Right ventricle myocardium superior (tissue), 1 donor: ENCODE results near the gene NCCRP1. TPM values are rescaled to one million over a fixed set of nuclear protein-coding genes. Genes with fewer than 3 reads are reported as not detected.

Experiments used
- ATAC-seq: fragments of 200-7000 bp; cut with Tn5 transposase; one replicate; pipeline ENCODE4 v1.9.1; 2020; ENCODE audit warnings: mild to moderate bottlenecking; ENCODE audit not compliant: poor library complexity
- DNase-seq: peaks from one replicate; pipeline ENCODE4 v3.0.0-alpha.2; 2020
- intact Hi-C: fragments of 100-400 bp; cut with DNase I; formaldehyde crosslinking; loops from one replicate; pipeline ENCODE4 v1.11.2; 2022
- long read RNA-seq: library from polyadenylated mRNA; unstranded; transcript quantifications from one replicate; pipeline ENCODE4 v2.0.0, GENCODE V29; 2021
- total RNA-seq: library from RNA; stranded (reverse); fragmentation: NEBNext Ultra II Directional; extraction: Animal tissue kit (Norgen Biotek cat#: 25700); gene quantifications from one replicate; pipeline ENCODE4 v1.2.1, GENCODE V29; 2021
- donor health status: DM: no; HTN: yes; CAD: no; lungs with severe emphysema.

Gene NCCRP1
- not detected for total RNA-seq
- long read RNA-seq: 0 reads

GRCh38 chr19:39196860-39197562 is at the start of gene NCCRP1:
Gene NCCRP1, plus strand, starts transcription at chr19:39196964. Its CDS starts 19 bp downstream, at chr19:39196983.
- intact Hi-C loops: no loop called here
- no peak for DNase-seq
- ATAC-seq: no peak

GRCh38 chr19:39147480-39147879 is 49.3 kb upstream of the NCCRP1 start:
- ATAC-seq (no peak), DNase-seq (no peak)
- intact Hi-C loops: no loop called here

DNA sequence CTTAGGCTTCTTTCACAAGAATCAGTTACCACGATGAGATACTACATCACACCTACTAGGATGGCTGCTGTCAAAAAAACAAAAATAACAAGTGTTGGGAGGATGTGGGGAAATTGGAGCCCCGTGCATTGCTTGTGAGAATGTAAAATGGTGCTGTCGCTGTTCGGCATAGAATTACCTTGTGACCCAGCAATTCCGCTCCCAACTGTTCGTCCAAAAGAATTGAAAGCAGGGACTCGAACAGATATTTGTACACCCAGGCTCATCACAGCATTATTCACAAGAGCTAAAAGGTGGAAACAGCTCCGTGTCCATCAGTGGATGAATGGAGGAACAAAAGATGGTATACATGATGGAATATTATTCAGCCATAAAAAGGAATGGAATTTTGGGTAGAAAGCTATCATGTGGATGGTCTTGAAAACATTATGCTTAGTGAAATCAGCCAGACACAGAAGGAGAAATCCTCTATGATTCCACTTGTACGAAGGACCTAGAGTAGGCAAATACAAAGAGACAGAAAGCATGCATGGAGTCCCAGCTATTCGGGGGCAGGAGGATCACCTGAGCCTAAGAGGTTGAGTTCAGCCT is 47.7 kb upstream of the NCCRP1 start:
- no peak for ATAC-seq
- intact Hi-C loops: no loop called here

GRCh38 chr19:39150235-39150634 is 46.5 kb upstream of the NCCRP1 start:
- ATAC-seq (no peak), DNase-seq (no peak)
- intact Hi-C loops: no loop called here

More for the DNA sequence above, 47.7 kb upstream of the NCCRP1 start:
- no peak for DNase-seq

GRCh38 chr19:39150807-39151600 is 45.8 kb upstream of the NCCRP1 start:
- intact Hi-C loops: no loop called here
- no peak for DNase-seq
- ATAC-seq: no peak

GRCh38 chr19:39152066-39152465 is 44.7 kb upstream of the NCCRP1 start:
- ATAC-seq: no peak
- DNase-seq: no peak
- intact Hi-C loops: no loop called here

GRCh38 chr19:39154100-39154628 is 42.6 kb upstream of the NCCRP1 start:
- ATAC-seq (no peak), DNase-seq (no peak)
- intact Hi-C loops: no loop called here

DNA sequence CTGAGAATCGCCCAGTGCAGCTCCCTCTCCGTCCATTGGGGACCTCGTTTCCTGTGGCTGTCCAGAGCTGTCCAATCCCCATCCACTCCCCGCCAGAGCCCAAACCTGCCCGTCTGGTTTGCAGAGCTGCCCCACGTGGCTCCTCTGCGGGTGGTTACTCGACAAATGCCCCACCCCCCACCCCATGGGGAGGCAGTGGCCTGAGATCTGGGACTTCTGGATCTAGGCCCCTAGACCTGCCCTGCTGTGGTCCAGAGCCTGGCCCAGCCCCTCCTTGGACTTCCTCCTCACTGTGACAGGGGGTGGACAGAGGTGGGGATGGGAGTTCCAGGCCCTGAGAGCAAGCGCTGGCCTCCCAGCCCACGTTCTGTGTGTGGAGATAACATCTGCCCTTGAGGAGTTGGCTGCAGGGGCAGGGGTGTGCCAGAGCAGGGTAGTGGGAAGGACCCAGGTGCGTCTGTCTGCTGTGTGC is 42.1 kb upstream of the NCCRP1 start:
- DNase-seq (no peak), ATAC-seq (peak; percentile 31)
- intact Hi-C loops: no loop called here

- ATAC-seq (no peak), DNase-seq (no peak)
- intact Hi-C loops: no loop called here
These were observed 41.6 kb upstream of the NCCRP1 start for GRCh38 chr19:39155114-39155700.

DNA sequence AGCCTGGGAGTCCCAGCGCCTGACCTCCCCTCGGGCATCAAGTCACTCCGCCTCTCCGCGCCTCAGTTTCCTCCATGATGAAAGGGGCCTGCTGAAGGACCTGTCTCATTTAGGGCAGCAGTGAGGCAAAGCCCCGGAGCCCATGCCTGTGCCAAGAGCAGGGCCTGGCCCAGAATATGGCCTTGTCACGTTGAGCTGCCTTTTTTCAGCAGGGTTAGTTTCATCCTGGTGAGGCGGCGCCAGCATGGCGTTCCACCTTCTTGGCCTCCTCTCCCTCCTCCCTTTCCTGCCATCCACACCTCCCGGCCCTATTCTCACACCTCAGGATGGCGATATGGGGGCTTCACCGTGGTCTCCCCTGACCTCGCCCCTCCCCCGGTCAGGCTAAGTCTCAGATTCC is 41.0 kb upstream of the NCCRP1 start:
- no peak for DNase-seq
- intact Hi-C loops: no loop called here
- ATAC-seq: no peak

DNA sequence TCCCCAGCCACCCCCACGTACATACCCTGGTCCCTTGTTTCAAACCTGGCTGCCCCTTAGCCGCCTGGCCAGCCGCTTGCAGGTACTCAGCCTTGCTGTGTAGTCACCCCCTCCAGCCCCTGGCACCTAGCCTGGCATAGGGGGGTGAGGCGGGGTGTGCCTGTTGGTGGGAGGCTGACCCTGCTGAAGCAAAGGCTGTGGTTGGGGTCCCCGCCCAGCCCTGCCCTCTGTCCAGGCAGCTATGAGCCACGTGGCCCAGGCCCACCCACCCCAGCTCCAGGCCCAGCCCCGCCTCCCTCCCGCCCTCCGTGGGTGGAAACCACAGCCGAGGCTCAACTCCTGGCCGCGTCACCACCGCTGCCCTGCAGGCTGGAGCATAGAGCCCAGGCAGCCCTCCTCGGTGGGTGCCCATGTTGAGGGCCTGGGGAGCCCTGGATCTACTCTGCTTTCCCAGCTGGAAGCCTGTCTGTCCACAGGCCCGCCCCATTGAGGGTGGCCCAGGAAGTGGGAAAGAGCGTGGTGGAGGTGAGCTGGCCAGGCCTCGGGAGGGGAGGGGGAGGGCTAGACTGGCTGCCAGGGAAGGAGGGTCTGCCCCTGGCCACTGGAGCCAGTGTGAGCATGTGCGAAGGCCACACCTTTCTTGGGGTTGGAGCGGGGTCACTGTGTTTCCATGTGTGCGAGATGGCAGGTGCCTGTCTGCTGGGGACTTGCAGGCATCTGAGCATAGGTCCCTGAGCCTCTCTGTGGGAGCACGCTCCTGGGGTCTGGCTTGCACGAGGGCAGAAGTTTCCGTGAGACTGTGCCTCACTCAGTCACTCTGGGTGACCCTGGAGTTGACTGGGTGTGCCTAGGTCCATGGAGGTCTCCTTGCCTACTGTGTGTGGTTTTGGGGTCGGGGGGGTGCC is 40.2 kb upstream of the NCCRP1 start:
- DNase-seq: no peak
- intact Hi-C loops: no loop called here
- peak; percentile 18 for ATAC-seq

GRCh38 chr19:39157275-39157996 is 39.3 kb upstream of the NCCRP1 start:
- ATAC-seq (no peak), DNase-seq (no peak)
- intact Hi-C loops: no loop called here

- ATAC-seq (no peak), DNase-seq (no peak)
- intact Hi-C loops: no loop called here
These were observed 38.8 kb upstream of the NCCRP1 start for GRCh38 chr19:39157997-39158389.

DNA sequence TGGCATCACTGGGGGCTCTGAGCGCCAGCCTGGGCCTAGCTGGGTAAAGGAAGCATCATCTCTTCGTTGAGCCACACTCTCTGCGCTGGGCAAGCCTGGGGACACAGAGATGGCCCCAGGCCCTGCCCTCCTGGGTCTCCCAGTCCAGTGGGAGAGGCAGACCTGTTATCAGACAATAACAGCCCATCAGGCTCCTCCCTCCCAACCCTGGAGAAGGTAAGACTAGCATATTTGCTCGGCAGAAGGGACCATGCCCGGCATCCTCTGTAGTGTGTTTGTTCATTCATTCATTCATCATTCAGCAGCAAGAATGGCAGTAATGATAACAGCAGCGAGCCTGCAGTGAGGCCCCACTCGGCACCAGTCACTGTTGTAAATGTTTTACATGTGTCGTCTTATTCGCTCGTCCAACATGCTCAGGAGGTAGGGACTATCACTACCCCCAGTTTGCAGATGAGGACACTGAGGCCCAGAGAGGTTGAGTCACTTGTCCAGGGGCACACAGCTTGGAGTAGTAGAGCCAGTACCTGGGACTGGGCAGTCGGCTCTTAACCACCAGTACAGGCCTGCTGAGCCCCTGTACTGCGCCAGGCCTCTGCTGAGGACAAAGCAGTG is 38.0 kb upstream of the NCCRP1 start:
- no peak for DNase-seq
- intact Hi-C loops: no loop called here
- no peak for ATAC-seq

DNA sequence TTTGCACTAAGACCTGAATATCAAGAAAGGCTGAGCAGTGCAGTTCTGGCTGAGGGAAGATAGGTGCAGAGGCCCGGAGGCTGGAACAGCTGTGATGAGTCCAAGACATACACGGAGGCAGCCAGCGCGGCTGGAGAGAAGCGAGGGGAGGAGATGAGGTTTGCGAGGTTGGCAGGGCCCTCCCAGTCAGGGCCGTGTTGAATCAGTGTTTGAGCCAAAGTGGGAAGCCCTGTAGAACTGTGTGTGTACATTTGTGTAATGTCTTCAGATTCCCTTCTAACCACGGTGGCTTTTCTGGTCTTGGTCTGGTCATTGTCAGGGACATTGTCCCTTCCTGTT is 36.3 kb upstream of the NCCRP1 start:
- intact Hi-C loops: no loop called here
- ATAC-seq (peak; percentile 46), DNase-seq (peak; percentile 72)

- ATAC-seq: no peak
- DNase-seq: no peak
- intact Hi-C loops: no loop called here
These were observed 35.7 kb upstream of the NCCRP1 start for GRCh38 chr19:39160889-39161672.
